Stimulated activated CD8-positive, alpha-beta memory T cell treated with anti-CD3 and anti-CD28 coated beads, Interleukin-4, amount 100 ng/mL, for 48 hours (primary cell): ENCODE measurements around the gene SLC29A1.
"Not testable (repeated sequence)": the region's sequence is repeated elsewhere in the genome, so short reads cannot be mapped to it uniquely, and the experiment has no call there.

Experiments used
- DNase-seq: peaks from one replicate; pipeline ENCODE4 v3.0.0-alpha.2; 2020

SLC29A1 gene

DNA sequence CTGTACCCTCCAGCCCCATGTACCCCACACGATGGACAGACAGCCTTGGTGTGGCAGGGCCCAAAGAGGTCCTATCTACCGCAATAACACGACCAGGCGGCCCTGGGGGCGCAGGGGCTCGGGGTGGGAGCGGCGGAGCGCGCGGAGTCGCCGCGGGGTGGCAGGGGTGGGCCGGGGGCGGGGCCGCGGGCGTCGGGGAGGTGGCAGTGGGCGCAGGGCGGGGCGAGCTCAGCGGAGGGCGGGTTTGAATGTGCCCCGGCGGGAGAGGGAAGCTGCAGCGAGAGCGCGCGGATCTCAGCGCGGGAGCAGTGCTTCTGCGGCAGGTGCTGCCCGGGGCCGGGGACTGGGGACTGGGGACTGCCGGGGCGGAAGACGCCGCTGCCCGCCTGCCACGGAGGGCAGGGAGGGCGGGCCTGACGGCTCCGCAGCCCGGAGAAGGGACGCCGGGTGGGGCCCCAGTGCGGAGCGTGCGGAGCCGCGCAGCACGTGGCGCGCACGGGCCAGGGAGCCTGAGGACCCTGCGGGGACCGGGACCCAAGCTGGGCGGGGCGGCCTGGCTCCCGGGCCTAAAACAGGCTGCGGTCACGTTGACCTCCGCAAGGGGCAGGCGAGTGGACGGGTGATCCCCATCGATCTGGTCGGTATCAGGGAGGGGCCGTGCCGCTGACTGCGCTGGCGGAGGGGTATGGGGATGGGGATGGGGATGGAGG is at the start of gene SLC29A1:
TSS of gene SLC29A1 (plus strand) at position 277 of the 710 bp plus-strand sequence. CDS start 3,719 bp downstream, outside the sequence.
- peak; percentile 91 for DNase-seq

DNA sequence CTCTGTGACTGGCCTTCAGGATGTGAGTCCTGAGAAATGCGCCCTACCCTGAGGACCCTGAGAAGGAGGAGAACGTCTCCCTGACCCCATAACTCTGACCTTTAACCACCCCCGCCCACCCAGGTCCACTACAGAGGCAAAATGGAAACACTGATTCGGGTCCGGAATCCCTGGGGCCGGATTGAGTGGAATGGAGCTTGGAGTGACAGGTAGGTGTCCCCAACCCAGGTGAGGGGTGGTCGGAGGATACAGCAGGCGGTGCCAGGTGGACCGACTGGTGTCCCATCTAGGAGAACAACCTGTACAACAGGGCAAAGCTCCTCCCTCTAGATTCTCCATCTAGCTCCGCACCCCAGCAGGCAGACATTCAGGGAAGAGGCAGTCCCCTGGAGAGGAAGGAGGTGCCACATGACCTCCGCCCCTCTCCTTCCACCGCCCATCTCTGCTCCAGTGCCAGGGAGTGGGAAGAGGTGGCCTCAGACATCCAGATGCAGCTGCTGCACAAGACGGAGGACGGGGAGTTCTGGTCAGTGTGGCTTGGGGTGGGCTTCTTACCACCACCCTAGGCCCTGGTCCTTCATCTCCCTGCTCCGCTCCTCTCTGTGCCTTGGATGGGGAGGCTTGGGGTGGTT is 47.1 kb upstream of the SLC29A1 start:
- no peak for DNase-seq

DNA sequence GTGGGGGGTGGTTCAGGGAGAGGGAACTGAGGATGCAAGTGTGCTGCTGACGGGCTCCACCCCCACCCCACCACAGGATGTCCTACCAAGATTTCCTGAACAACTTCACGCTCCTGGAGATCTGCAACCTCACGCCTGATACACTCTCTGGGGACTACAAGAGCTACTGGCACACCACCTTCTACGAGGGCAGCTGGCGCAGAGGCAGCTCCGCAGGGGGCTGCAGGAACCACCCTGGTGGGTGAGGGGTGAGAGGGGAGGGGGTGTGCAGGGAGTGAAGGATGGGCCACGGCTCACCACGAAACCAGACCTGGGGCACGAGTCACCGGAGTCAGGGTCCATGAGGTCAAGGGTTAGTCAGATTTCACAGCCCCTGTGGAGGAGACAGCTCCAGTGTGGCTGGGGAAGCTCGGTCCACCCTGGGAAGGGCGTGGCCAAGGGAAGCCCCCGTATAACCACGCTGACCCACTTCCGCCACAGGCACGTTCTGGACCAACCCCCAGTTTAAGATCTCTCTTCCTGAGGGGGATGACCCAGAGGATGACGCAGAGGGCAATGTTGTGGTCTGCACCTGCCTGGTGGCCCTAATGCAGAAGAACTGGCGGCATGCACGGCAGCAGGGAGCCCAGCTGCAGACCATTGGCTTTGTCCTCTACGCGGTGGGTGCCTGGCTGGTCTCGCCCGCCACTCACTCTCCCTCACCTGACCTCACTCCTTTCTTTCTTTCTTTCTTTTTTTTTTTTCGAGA is 46.5 kb upstream of the SLC29A1 start:
- DNase-seq, result peak; percentile 63

DNA sequence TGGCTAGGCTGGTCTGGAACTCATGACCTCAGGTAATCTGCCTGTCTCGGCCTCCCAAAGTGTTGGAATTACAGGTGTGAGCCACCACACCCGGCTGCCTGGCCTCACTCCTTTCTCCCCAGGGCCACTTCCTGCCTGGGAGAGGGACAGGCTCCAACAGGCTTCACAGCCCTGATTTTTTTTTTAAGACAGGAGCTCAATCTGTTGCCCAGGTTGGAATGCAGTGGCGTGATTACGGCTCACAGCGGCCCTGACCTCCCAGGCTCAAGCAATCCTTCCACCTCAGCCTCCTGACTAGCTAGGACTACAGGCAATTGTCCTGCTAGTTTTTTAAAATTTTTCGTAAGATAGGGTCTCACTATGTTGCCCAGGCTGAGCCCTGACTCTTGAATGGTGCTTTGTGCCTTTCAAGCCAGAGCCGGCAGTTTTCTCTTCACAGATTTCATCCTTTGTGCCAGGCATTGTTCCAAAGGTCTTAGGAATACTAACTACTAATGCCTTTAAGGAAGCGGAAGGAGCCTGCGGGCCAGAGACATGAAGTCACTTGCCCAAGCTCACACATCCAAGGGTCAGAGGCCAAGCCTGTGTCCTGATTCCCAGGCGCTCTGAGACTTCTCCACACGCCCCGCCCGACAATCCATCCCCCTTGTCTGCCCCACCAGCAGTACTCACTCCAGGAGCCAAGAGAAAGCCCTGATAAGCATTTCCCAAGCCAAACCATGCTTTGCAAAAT is 45.5 kb upstream of the SLC29A1 start:
- no peak for DNase-seq

DNA sequence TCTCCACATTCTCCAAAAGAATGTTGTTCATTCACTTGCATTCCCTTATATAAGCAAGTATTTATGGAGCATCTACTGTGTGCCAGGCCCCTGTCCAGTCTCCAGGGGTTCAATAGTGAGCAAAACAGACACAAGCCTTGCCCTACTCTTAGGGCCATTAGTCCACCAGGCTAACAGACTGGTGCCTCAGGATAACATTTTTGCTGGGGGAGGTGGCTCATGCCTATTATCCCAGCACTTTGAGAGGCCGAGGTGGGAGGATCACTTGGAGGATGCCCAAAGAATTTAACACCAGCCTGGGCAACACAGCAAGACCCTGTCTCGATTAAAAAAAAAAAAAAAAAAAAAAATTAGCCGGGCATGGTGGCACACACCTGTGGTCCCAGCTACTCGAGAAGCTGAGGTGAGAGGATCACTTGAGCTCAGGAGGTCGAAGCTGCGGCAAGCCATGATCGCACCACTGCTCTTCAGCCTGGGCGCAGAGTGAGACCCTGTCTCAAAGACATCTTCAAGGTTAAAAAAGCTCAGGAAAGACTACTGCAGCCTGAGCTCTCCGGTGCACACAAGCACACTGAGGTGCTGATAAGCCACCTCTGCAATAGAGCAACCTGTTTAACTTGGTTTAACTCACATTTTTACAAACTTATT is 44.8 kb upstream of the SLC29A1 start:
- no peak for DNase-seq

DNA sequence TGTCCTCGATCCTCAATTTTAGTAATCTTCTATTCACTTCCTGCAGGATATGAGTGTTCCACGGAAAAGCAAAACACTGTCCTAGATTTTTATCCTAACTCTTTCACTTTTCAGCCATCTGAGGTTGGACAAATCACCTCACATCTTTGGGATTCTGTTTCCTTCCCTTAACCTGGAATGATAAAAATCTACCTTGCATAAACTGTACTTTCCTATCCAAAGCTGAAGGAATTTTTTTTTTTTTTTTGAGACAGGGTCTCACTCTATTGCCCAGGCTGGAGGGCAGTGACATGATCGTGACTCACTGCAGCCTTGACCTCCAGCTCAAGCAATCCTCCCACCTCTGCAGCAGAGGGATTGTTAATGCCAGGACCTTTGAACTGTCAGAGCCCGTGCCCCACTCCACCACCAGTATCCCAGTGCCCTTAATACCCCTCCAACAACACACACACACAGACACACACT is 44.3 kb upstream of the SLC29A1 start:
- DNase-seq, result no peak

DNA sequence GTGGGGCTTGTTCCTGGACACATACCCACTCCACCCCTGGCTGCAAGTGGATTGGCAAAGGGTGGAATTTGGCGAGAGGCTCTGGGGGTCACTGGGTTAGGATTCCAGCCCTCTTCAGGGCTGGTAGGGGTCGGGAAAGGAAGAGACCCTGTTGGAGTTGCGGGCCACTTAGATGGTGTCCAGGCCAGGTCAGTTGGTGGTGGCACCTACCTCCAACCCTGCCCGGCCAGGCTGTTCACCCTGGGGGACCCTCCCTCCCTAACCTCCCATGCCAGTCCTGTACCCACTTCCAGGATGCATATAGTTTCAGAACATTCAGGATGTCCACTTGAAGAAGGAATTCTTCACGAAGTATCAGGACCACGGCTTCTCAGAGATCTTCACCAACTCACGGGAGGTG is 43.7 kb upstream of the SLC29A1 start:
- DNase-seq, result no peak

DNA sequence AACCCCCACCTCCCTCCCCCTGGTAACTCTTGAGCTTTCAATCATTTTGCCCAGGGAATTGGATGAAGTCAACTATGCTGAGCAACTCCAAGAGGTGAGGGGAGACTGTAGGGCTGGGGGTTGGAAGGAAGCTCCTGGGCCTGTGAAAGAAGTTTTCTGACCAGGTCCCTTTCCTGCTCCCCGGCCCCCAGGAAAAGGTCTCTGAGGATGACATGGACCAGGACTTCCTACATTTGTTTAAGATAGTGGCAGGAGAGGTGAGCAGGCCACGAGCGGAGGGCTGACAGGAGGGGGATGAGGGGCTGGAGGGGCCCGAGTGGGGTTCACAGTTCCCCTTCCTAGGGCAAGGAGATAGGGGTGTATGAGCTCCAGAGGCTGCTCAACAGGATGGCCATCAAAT is 43.0 kb upstream of the SLC29A1 start:
- no peak for DNase-seq

DNA sequence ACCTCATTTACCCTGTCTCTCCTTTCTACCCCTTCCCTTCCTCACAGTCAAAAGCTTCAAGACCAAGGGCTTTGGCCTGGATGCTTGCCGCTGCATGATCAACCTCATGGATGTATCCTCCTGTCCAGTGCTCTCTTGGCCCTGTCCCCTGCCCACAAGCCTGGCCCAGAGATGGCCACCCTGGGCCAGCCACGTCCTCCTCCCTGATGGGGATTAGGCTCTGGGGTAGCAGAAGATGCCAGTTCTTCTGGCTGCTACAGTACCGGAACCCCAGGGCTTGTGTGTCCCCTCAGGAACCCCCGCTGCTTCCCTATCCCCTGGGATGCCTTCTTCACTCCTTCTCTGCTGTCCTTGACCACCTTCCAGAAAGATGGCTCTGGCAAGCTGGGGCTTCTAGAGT is 42.5 kb upstream of the SLC29A1 start:
- no peak for DNase-seq

DNA sequence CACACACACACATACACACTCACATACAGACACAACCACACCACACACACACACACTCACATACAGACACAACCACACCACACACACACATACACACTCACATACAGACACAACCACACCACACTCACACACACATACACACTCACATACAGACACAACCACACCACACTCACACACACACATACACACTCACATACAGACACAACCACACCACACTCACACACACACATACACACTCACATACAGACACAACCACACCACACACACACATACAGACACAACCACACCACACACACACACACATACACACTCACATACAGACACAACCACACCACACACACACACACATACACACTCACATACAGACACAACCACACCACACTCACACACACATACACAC is 41.6 kb upstream of the SLC29A1 start:
- DNase-seq, result not testable (repeated sequence)

DNA sequence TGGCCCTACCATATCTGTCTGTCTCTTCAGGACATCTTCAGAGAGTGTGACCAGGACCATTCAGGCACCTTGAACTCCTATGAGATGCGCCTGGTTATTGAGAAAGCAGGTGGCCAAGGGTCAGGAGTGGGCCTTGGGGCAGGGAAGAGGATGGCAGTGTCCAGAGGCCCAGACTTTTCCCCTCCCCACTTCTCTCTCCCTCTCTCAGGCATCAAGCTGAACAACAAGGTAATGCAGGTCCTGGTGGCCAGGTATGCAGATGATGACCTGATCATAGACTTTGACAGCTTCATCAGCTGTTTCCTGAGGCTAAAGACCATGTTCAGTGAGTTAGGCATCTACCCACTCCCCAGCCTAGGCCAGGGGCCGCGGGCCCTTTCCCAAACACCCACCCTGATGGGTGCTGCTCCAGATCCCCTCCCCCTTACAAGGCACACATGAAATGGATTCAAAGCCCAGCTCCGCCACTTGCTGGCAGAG is 40.4 kb upstream of the SLC29A1 start:
- no peak for DNase-seq

DNA sequence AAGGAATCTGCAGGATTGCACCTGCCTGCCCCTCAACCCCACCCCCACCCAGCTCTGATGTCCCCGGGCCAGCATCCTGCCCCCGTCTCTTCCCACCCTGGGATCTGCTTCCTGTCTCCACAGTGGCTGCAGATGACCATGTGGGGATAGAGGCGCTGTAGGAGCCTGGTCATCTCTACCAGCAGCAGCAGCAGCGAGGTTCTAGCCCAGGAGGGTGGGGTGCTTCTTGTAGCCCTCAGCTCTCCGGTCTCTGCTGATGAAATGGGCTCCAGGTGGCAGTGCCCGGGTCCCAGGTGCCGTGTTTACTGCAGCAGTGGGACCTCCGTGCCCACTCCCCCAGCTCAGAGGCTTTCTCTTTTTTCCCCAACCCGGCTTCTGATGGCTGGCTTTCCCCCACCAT is 39.6 kb upstream of the SLC29A1 start:
- DNase-seq, result no peak

DNA sequence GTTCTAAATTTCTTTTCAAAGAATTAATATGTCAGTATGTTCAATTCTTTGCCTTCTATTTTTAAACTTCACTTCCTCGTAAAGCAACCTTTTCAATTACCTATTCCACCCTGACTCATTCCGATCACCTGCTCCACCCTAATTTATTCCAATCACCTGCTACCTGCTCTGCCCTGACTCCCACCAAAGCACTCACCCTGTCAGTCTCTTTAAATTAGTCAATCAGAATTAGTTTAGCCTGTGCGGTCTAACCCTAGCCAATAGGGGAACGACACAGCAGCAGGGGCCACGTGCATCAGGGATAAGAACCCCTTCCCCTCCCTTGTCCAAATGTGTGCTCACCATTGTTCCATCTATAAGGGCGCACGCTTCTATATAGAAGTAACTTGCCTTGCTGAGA is 38.0 kb upstream of the SLC29A1 start:
- not testable (repeated sequence) for DNase-seq

DNA sequence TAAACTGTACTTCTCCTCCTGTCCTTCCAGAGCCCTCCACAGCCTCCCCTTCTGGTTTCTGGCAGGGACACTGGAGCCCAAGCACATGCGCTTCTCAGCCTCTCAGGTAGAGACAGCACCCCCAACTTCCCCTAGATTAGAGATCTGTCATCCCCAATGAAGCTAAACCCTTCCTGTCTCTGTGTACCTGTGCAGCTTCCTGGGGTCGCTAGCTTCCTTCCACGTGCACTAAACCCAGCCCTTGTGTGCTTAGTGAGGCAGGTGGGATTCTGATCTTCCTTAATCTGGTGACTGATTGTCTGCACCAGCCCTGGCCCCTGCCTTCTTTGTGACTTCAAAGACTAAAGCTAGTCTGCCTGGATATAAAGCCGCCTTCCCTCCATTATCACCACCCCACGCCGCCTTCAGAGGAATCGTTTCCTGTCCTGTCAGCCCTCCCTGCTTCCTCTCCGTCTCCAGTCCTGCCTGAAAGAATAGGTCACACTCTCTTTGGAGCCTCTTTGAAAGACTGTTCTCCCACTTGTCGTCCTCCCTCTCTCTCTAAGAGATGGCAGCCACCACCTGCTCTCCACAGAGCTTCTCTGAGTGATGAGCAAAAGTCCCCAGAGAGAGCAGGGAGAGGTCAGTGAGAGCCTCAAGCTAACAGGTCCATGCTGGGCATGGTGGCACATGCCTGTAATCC is 37.3 kb upstream of the SLC29A1 start:
- DNase-seq, result no peak

DNA sequence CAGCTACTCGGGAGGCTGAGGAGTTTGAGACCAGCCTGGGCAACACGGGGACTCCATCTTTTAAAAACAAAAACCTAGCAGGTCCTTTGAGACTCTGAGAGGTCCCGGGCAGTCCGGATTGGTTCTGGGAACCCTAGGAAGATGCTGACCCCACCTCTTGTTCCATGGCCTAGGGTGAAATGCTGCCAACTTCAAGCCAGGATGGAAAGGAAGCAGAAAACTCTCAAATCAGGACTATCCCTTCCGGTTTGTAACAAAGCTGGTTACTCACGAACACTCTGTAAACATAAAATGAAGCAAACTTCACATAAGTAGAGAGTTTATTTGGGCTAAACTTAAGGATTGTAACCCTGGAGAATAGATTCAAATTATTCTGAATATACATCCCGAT is 36.8 kb upstream of the SLC29A1 start:
- DNase-seq, result no peak

DNA sequence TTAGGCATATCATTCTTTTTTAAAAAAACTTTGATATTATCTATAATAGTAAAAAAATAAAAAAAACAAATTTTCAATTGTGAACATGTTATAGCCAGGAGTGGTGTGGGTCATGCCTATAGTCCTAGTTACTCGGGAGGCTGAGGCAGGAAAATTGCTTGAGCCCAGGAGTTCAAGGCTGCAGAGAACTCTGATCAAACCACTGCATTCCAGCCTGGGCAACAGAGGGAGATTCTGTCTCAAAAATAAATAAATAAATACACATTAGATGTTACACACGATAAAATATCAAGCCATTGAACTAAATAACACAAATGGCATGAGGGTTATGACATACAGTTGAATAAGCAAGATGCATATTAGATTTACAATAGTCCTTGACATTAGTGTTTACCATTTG is 34.6 kb upstream of the SLC29A1 start:
- no peak for DNase-seq

DNA sequence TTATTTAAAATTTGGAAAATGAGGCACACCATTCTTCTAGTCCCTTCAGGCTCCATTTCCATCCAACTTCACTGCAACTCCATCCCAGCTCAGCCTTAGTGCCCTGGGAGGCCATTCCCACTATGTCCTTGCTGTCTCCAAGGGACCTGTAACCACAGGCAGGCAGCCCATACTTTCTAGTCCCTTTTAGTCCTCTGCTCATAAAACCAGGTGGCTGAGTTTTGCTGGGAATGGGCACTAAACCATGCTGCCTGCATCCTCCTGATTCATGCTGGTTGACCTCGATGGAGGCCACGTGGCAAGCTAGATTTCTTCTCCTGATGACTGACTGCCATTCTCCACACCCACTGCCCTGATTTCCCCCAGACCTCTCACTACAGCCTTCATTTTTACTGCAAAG is 34.1 kb upstream of the SLC29A1 start:
- no peak for DNase-seq

DNA sequence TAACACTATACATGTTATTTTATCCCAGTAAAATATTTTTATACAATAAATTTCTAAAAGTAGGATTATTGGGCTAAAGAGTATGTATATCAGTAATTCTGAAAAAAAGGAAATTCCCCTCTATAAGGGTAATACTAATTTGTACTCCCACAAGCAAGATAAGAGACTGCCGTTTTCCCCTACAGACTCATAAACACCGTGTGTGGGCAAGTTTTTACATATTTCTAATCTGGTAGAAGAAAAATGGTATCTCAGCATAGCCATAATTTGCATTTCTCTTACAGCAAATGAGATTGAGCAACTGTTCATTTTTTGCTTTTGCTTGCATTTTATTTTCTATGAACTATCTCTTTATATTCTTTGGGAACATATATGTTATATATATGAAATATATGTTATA is 32.7 kb upstream of the SLC29A1 start:
- DNase-seq, result no peak

DNA sequence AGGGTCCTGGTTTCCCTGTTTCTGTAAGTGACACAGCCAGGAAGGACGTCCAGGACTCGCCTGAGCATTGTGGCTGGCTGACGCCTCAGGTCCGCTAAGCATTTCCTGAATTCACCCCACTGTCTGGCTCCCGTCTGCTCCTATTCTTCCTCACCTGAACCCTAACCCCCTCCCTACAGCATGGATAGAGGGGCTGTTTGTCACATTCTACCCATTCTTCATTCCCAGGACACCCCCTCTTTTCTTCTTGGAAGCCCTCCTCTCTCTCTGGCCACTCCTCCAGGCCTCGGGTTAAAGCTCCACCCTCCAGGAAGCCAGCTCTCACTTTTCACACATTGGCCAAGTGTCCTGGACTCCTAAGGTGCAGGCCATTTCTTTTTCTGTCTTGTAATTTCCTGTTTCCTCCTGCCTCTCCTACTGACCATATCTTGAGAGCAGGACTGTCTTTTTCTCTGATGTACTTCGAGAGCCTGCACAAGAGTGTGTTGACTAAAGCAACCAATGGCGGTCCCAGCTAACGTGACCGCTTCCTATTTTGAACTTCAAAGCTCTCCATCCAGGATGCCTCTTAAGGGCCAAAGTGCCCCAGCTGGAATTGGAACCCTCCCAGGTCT is 30.9 kb upstream of the SLC29A1 start:
- no peak for DNase-seq

DNA sequence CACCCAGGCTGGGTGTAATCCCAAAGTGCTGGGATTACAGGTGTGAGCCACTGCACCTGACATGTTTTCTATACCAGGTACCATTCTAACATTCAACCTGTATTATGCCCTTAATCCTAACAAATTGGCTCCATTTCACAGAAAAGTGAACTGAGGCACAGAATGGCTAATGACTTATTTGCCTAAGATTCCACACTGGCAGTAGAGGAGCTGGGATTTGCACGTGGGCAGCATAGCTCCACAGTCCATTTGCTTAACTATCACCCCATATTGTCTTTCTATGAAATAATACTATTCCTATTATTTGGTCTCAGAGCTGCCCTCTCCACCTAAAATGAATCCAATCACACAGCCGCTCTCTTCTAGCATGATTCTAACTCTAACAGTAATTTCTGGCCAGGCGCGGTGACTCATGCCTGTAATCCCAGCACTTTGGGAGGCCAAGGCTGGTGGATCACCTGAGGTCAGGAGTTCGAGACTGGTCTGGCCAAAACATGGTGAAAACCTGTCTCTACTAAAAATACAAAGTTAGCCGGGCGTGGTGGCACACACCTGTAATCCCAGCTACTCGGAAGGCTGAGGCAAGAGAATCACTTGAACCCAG is 30.0 kb upstream of the SLC29A1 start:
- no peak for DNase-seq

DNA sequence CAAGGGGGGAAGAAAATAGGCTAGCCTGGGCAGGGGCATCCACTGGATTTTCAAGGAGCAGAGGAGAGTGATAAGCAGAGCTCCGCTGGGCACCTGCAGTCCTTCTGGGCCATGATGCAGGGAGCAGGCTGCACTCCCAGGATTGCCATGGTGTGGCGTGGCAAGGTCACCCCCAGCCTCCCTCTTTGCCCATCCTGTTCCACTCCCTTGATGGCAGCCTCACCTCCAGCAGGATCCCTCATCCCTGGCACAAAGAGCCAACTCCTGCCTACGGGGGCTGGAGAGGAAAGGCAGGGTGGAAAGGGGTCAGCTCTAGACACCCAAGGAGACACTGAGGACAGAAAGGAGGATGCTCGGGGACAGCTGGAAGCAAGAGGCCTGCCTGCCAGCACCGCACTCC is 29.1 kb upstream of the SLC29A1 start:
- DNase-seq, result no peak
